Posterior cingulate gyrus (tissue), 11 donors: ENCODE measurements around the gene VSIG8.
"Not testable (repeated sequence)": the region's sequence is repeated elsewhere in the genome, so short reads cannot be mapped to it uniquely, and the experiment has no call there.

Source experiments
- DNase-seq, 10 donors: peaks; one replicate each; pipeline versions ENCODE4 v3.0.0 to v3.0.0-alpha.2; 2020 to 2021; ENCODE audit warnings: mixed read lengths in 3 of 10
- intact Hi-C: fragments of 100-400 bp; cut with DNase I; formaldehyde crosslinking; loops from one replicate; pipeline ENCODE4 v1.15.1; 2023

VSIG8 gene

DNA sequence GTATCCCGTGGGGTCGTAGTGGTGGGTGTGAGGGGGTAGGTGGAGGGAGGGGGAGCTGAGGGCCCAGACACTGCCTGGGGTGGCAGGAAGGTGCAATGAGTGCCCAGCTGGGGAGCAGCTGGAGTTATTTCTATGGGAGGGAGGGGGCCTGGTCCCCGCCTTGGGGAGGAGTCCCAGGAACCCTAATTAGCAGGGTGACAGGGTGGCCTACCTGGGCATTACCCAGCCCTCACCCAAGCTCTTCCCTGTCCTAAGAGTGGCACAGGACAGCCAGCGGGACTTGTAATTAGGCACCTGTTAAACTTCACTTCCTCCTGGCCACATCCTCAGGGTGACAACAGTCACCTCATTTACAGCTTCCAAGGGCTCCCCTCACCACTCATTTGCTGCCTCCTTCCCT lies at the start of gene VSIG8:
Gene VSIG8, minus strand, starts transcription at position 101 of the 400 bp plus-strand sequence. CDS start 136 bp downstream, outside the sequence.
- no peak for DNase-seq
- intact Hi-C loops, result no loop called here

- DNase-seq, result no peak
- intact Hi-C loops, result no loop called here
These were observed 49.0 kb upstream of the VSIG8 start for GRCh38 chr1:159911326-159912070.

- DNase-seq, result no peak
These were observed 45.8 kb upstream of the VSIG8 start for GRCh38 chr1:159908031-159908940.

GRCh38 chr1:159906960-159907359 lies 44.5 kb upstream of the VSIG8 start:
- intact Hi-C loops, result no loop called here
- DNase-seq, result no peak

More at GRCh38 chr1:159908031-159908940, 45.8 kb upstream of the VSIG8 start:
- intact Hi-C loops, result no loop called here

GRCh38 chr1:159904036-159904435 lies 41.6 kb upstream of the VSIG8 start:
- DNase-seq, result not testable (repeated sequence)

DNA sequence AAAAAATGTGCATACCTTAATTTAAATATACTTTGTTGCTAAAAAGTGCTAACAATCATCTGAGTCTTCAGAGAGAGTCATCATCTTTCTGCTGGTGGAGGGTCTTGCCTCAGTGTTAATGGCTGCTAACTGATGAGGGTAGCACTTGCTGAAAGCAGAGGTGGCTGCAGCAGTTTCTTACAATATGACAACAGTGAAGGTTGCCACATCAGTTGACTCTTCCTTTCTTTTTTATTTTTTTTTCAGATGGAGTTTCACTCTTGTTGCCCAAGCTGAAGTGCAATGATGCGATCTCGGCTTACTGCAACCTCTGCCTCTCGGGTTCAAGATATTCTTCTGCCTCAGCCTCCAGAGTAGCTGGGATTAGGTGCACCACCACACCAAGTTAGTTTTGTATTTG lies 40.1 kb upstream of the VSIG8 start:
- intact Hi-C loops, result no loop called here
- no peak for DNase-seq

More at GRCh38 chr1:159904036-159904435, 41.6 kb upstream of the VSIG8 start:
- intact Hi-C loops, result not testable (repeated sequence)

- intact Hi-C loops, result no loop called here
These were observed 38.4 kb upstream of the VSIG8 start for GRCh38 chr1:159900755-159901360.

DNA sequence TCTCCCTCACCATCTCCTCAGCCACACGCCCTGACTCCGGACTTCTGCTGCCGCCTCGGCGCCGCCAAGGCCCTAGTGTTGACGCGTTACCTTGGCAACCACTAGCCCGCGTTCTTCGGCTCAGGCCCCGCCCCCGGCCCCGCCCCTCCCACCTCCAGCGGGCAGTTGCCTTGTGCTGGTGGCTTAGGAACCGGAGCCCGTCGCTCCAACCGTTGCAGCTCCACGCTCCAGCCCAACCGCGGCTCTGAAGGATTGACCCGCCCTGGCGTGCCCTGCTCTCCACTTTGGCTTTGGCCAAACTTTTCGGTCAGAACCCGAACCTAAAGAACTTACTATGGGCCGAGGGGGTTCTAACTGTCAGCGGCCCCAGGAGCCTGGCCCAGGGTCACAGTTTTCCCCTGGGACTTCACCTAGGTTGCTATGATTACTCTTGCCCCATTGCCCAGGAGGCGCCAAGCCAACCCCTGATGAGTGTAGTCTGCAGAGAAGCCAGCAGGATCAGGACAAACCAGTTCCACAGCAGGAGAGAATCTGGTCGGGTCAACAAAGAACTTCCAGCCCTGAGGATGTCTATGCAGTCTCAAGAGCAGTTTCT lies 37.7 kb upstream of the VSIG8 start, which contains the start of gene CFAP45:
Gene CFAP45, minus strand, starts transcription at position 80 of the 595 bp plus-strand sequence. Its CDS starts 67 bp downstream, at position 13.
- no peak for DNase-seq
- intact Hi-C loops, result no loop called here

More at GRCh38 chr1:159900755-159901360, 38.4 kb upstream of the VSIG8 start:
- no peak for DNase-seq

GRCh38 chr1:159899634-159900033 lies 37.2 kb upstream of the VSIG8 start:
- DNase-seq, intact Hi-C loops: not testable (repeated sequence)

- intact Hi-C loops, result no loop called here
- DNase-seq, result no peak
These were observed 36.1 kb upstream of the VSIG8 start for GRCh38 chr1:159898527-159898926.

GRCh38 chr1:159897962-159898361 lies 35.5 kb upstream of the VSIG8 start:
- intact Hi-C loops, result no loop called here
- DNase-seq, result no peak

DNA sequence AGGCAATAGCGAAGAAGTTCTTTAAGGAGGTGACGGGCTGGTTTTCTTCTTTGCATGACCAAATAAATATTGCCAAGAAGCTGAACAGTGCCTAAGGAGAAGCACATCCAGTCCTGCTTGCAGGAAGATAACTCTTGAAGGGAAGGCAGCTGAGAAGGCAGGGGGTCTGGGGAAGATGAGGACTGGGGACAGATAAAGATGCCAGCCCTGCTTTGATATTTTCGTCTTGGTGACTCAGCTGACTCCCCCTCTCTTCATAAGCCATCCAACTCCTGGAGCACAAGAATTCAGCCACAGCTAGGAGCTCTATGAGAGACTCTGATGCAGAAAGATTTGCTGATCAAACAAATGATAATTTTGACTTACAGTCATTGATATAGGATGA lies 34.1 kb upstream of the VSIG8 start:
- intact Hi-C loops, result no loop called here
- no peak for DNase-seq

DNA sequence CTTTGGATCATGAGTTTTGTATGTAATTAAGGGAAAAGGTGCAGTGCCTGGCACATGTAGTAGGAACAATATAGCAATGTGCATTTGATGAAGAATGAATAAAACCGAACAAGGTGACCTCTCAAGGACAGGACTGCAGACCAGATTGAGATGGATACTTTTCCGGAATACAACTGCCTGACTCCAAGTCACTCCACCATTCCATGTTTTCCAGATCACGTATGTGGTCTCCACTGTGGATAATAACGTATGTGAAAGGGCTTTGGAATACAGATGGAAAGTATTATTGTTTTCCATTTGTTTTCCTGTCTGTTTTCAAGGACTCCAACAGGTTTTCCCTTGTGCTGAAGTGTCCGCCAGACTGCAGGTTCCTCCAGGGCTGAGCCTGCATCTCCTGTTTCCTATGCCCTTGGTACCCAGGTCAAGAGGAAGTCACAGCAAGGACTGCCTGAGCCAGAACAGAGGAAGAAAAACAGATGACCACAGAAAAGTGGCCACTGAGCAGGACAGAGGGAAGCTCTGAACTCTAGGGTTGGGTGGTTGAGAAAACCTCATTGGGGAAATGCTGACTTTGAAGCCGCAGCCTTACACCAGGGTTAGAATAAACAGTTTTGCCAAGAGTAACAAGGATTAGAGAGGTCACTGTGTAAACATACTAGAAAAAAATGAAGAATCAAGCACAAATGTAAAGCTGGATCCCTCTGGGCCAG lies 33.5 kb upstream of the VSIG8 start:
- DNase-seq, result no peak

DNA sequence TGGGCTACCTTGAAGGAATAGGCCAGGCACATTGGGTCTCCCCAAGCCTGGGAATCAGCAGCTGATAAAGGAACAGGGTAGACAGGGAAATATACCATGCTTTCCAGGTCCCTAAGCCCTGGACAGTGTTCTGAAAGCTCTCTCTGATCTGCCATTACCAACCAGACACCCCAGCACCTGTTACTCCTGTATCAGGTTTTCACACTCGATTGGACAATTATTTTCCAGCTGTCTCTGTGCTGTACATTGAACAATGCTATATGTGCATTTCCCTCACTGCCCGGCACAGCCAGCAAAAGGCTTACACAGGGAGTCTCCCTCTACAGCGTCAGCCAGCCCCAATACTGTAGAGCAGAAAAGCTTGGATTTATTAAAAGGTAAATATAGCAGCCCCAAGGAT lies 32.8 kb upstream of the VSIG8 start:
- intact Hi-C loops, result no loop called here

More for the DNA sequence above, 33.5 kb upstream of the VSIG8 start:
- intact Hi-C loops, result no loop called here

DNA sequence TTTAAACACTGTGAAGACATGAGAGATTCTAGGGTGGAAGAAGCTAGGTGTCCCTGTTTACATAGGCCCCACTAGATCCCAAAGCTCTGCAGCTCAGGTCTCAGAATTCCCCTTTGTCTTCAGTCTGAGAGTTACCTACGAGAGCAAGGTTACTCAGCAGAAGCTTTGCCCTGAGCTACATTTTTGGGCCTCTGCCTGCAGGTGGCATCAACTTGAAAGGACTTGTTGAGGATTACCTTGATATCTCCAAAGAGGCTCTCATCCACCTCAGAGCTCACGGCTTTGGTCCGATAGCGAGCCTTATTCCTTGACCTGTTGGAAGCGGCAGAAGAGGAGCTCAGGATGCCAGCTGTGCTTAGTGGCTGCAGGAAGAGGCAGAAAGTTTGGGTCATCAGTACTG lies 30.5 kb upstream of the VSIG8 start:
- DNase-seq, result no peak
- intact Hi-C loops, result loop anchor here (5.0 kb wide), 1 partner anchor 681 kb away; no protein-coding TSS in a partner anchor

More for the DNA sequence above, 32.8 kb upstream of the VSIG8 start:
- no peak for DNase-seq

- peak; percentile 70 to 97 (median 85) for DNase-seq
- intact Hi-C loops, result loop anchor here (2.0 to 5.0 kb wide), 3 partner anchors 93 to 679 kb away; partner anchors contain the start of gene DUSP23
These were observed 29.1 kb upstream of the VSIG8 start for GRCh38 chr1:159891275-159892157.

DNA sequence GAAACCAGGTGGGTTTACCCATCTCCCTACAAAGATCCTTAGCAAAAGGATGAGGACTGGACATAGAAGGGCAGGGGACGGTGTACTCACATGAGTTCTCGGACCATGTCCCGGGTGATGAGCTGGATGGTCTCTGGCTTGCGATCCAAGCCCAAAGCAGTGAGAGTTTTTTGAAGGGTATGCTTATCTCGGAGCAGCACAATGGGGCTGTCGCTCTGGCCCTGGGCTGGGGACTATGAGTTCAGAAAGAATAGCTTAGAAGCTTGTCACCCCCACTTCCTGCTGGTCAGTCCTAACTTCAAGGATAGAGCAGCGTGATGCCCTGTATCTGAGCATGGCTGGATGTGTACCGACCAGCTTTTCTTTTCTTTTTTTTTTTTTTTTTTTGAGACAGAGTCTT lies 27.9 kb upstream of the VSIG8 start:
- intact Hi-C loops, result loop anchor here (2.0 to 5.0 kb wide), 3 partner anchors 92 to 678 kb away; partner anchors contain the start of gene DUSP23

DNA sequence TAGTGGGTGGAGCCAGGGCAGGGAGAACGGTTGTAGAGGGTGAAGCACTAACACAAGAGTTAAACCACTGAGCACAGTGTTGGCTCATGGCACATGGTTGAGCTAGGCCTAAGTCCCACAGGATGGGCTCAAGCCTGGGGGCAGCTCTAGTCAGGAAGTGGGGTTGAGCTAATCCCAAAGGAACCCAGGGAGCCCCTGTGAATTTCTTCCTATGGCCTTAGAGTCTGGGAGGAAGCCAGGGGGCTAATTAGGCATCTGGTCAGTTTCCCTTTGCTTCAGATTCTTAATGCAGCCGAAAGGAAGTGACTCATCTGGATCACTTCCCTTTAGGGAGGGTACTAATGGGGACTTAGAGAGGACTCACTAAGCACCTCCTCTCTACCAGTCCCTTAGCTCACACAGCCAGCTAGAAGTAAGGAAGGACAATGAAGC lies 27.4 kb upstream of the VSIG8 start:
- intact Hi-C loops, result loop anchor here (2.0 to 5.0 kb wide), 3 partner anchors 91 to 678 kb away; partner anchors contain the start of gene DUSP23
- DNase-seq, result no peak

More for the DNA sequence above, 27.9 kb upstream of the VSIG8 start:
- no peak for DNase-seq
